ENCODE measurements around the gene SFRP4. TPM values are rescaled to one million over a fixed set of nuclear protein-coding genes. Genes with fewer than 3 reads are reported as not detected.

The SFRP4 gene
- total and polyA plus RNA-seq, 10 donors: 0.91 to 100 (median 10.1) TPM

DNA sequence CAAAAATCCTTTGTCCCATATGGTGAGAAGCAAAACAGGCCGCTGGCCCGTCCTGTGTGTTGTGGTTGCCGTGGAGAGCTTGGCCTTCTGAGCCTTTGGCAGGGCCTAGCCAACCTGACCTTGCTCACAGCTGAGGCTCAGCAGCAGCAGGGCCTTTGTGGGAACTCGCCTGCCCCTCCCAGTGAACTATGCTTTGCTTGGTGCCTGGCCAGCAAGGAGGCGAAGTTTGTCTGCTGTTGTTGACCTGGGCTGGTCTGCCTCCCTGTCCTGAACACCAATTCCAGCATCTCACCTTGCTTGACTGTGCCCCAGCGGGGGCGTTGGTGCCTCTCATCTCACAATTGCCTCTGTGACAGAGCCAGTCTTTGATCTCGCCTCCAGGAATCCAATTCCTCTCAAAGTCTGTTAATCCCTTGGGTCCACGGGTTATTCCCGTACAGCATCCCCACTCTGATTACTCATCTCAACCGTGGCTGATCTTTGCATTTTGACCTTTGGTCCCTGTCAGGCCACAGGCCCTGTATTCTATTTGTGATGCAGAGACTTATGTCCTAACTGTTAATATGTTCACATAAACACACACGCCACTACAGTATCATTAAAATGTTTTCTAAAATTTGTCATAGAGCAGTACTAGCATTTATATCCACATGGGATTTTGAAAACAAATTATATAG is 26.5 kb upstream of the SFRP4 start:
- TF ChIP-seq, protein P1, sequence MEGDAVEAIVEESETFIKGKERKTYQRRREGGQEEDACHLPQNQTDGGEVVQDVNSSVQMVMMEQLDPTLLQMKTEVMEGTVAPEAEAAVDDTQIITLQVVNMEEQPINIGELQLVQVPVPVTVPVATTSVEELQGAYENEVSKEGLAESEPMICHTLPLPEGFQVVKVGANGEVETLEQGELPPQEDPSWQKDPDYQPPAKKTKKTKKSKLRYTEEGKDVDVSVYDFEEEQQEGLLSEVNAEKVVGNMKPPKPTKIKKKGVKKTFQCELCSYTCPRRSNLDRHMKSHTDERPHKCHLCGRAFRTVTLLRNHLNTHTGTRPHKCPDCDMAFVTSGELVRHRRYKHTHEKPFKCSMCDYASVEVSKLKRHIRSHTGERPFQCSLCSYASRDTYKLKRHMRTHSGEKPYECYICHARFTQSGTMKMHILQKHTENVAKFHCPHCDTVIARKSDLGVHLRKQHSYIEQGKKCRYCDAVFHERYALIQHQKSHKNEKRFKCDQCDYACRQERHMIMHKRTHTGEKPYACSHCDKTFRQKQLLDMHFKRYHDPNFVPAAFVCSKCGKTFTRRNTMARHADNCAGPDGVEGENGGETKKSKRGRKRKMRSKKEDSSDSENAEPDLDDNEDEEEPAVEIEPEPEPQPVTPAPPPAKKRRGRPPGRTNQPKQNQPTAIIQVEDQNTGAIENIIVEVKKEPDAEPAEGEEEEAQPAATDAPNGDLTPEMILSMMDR (IDR thresholded peaks at IDR 0.05 in 8 of 11, conservative IDR thresholded peaks at IDR 0.05 in 3 of 11): no peak
- no peak for TF ChIP-seq POLR2A (IDR thresholded peaks at IDR 0.05)
- TF ChIP-seq POLR2AphosphoS5 (IDR thresholded peaks at IDR 0.05): peak in 2 of 3 donors; percentile 46 to 61
- Histone ChIP-seq H3K4me3 (no peak overlapping the region), H3K9me3 (peaks cover 0 to 8% (median 3%) of the 10 kb centered on the region in 8 donors), H3K36me3 (no peaks in the 10 kb centered on the region), H3K27ac (peak overlapping the region in 3 of 8 donors; percentile 1 to 12 (median 9)), H3K4me1 (peaks cover 0 to 5% (median 0%) of the 10 kb centered on the region in 6 donors), H3K27me3 (replicated peaks in 1 of 7) (no peaks in the 10 kb centered on the region)
- DNase-seq: peak; percentile 76
- WGBS, 5 donors: 60 to 83% (median 74%) methylated on average over 12 of the region's 12 CpGs
- intact Hi-C loops (cut with DNase I; ENCODE audit: low total_unique reads): no loop called here

GRCh38 chr7:37933018-37933566 is 16.5 kb upstream of the SFRP4 start:
- H3K27ac ChIP-seq: no peak overlapping the region
- TF ChIP-seq, protein P1 (IDR thresholded peaks at IDR 0.05 in 8 of 11, conservative IDR thresholded peaks at IDR 0.05 in 3 of 11): no peak
- TF ChIP-seq POLR2A (IDR thresholded peaks at IDR 0.05): no peak
- no peak for TF ChIP-seq POLR2AphosphoS5 (IDR thresholded peaks at IDR 0.05)
- intact Hi-C loops (cut with DNase I; ENCODE audit: low total_unique reads): no loop called here
- DNase-seq: no peak
- H3K27me3 ChIP-seq (replicated peaks in 1 of 7): no peaks in the 10 kb centered on the region
- H3K9me3 ChIP-seq: peaks cover 0 to 25% (median 13%) of the 10 kb centered on the region in 8 donors
- H3K4me1 ChIP-seq: no peaks in the 10 kb centered on the region
- WGBS, 5 donors: 87 to 96% (median 95%) methylated on average over 9 of the region's 9 CpGs
- H3K4me3 ChIP-seq: no peak overlapping the region
- no peaks in the 10 kb centered on the region for H3K36me3 ChIP-seq

- WGBS, 5 donors: 73 to 90% (median 82%) methylated on average over 2 of the region's 2 CpGs
- H3K4me3 ChIP-seq: no peak overlapping the region
- H3K4me1 ChIP-seq: no peaks in the 10 kb centered on the region
- H3K9me3 ChIP-seq: peaks cover 0 to 20% (median 12%) of the 10 kb centered on the region in 8 donors
- H3K27ac ChIP-seq: no peak overlapping the region
- no peak for DNase-seq
- intact Hi-C loops (cut with DNase I; ENCODE audit: low total_unique reads): no loop called here
- no peak for TF ChIP-seq POLR2A (IDR thresholded peaks at IDR 0.05)
- TF ChIP-seq, protein P1 (IDR thresholded peaks at IDR 0.05 in 8 of 11, conservative IDR thresholded peaks at IDR 0.05 in 3 of 11): no peak
- no peak for TF ChIP-seq POLR2AphosphoS5 (IDR thresholded peaks at IDR 0.05)
- no peaks in the 10 kb centered on the region for H3K36me3 ChIP-seq
- no peaks in the 10 kb centered on the region for H3K27me3 ChIP-seq (replicated peaks in 1 of 7)
Measured at GRCh38 chr7:37932543-37932942, 15.9 kb upstream of the SFRP4 start.

DNA sequence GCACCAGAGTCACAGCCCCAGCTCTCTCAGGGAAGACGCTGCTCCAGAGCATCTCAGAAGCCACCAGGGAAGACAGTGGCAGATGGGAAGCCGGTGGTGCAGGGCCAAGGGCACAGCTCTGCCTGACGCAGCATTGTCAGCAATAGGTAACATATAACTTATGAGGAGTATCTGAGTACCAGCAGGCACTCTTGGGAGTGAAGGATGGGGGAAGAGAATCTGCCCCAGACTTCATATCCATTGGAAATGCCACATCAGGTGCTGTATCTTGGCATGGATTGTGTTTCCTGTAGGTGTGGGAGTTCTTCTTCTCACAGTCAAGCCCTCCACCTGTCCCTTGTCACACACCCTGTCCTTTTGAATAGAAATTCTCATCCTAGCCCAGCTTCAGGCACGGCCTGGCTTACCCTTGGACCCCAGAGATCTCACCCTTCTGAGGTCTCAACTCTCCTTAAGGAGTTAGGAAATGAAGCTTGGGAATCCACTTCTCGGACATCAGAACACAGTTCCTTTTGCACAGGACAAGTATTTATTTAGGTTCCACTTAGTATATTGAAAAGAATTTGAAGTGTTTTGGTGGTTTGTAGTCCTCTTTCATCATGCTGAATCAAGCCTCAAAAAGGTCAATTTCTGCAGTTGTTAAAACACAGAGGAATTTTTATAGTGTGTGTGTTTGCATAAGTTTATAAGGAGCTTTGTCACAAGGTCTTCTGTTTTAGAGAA is 13.8 kb upstream of the SFRP4 start:
- Histone ChIP-seq H3K4me3 (no peak overlapping the region), H3K27me3 (replicated peaks in 1 of 7) (no peaks in the 10 kb centered on the region), H3K36me3 (no peaks in the 10 kb centered on the region), H3K9me3 (peaks cover 5 to 17% (median 10%) of the 10 kb centered on the region in 8 donors), H3K4me1 (no peaks in the 10 kb centered on the region), H3K27ac (no peak overlapping the region)
- intact Hi-C loops (cut with DNase I; ENCODE audit: low total_unique reads): no loop called here
- TF ChIP-seq POLR2A (IDR thresholded peaks at IDR 0.05) (no peak), POLR2AphosphoS5 (IDR thresholded peaks at IDR 0.05) (no peak)
- TF ChIP-seq, protein P1 (IDR thresholded peaks at IDR 0.05 in 8 of 11, conservative IDR thresholded peaks at IDR 0.05 in 3 of 11): no peak
- no peak for DNase-seq
- 79 to 93% (median 86%) methylated on average over 5 of the region's 5 CpGs for WGBS, 5 donors

Data from spleen (tissue), 11 donors.